ENCODE measurements around the gene SIX3.

SIX3 gene

GRCh38 chr2:44930274-44931197, 11.0 kb upstream of the SIX3 start:
- TF ChIP-seq CTCF (IDR thresholded peaks at IDR 0.05; ENCODE audit: insufficient read depth, low read depth, low read length, missing control alignments), result no peak
- no peak for DNase-seq (ENCODE audit: low read depth)
- H3K4me3 ChIP-seq (ENCODE audit: low read length), result no peak overlapping the region

GRCh38 chr2:44931198-44931780, 10.2 kb upstream of the SIX3 start:
- TF ChIP-seq CTCF (IDR thresholded peaks at IDR 0.05; ENCODE audit: insufficient read depth, low read depth, low read length, missing control alignments), result no peak
- no peak for DNase-seq (ENCODE audit: low read depth)
- no peak overlapping the region for H3K4me3 ChIP-seq (ENCODE audit: low read length)

GRCh38 chr2:44932079-44932478, 9.4 kb upstream of the SIX3 start:
- TF ChIP-seq CTCF (IDR thresholded peaks at IDR 0.05; ENCODE audit: insufficient read depth, low read depth, low read length, missing control alignments), result no peak
- no peak overlapping the region for H3K4me3 ChIP-seq (ENCODE audit: low read length)
- DNase-seq (ENCODE audit: low read depth), result no peak

- TF ChIP-seq CTCF (IDR thresholded peaks at IDR 0.05; ENCODE audit: insufficient read depth, low read depth, low read length, missing control alignments), result no peak
- no peak overlapping the region for H3K4me3 ChIP-seq (ENCODE audit: low read length)
- no peak for DNase-seq (ENCODE audit: low read depth)
These were observed 8.7 kb upstream of the SIX3 start for GRCh38 chr2:44932564-44933392.

GRCh38 chr2:44933434-44933951, 8.0 kb upstream of the SIX3 start:
- TF ChIP-seq CTCF (IDR thresholded peaks at IDR 0.05; ENCODE audit: insufficient read depth, low read depth, low read length, missing control alignments), result no peak
- DNase-seq (ENCODE audit: low read depth), result no peak
- no peak overlapping the region for H3K4me3 ChIP-seq (ENCODE audit: low read length)

- no peak overlapping the region for H3K4me3 ChIP-seq (ENCODE audit: low read length)
- no peak for TF ChIP-seq CTCF (IDR thresholded peaks at IDR 0.05; ENCODE audit: insufficient read depth, low read depth, low read length, missing control alignments)
- DNase-seq (ENCODE audit: low read depth), result no peak
These were observed 7.2 kb upstream of the SIX3 start for GRCh38 chr2:44934038-44934982.

All from epithelial cell of esophagus (primary cell).